HG03039 (cell line): ENCODE data around the gene PLLP.
A peak's percentile ranks its signal among the peaks of the same experiment; 100 is the strongest.

Experiments
- ATAC-seq: cut with Tn5 transposase; IDR thresholded peaks from one replicate; pipeline ENCODE4 v1.9.1; 2021; ENCODE audit warnings: mild to moderate bottlenecking, moderate library complexity; ENCODE audit not compliant: unreplicated experiment

PLLP gene

DNA sequence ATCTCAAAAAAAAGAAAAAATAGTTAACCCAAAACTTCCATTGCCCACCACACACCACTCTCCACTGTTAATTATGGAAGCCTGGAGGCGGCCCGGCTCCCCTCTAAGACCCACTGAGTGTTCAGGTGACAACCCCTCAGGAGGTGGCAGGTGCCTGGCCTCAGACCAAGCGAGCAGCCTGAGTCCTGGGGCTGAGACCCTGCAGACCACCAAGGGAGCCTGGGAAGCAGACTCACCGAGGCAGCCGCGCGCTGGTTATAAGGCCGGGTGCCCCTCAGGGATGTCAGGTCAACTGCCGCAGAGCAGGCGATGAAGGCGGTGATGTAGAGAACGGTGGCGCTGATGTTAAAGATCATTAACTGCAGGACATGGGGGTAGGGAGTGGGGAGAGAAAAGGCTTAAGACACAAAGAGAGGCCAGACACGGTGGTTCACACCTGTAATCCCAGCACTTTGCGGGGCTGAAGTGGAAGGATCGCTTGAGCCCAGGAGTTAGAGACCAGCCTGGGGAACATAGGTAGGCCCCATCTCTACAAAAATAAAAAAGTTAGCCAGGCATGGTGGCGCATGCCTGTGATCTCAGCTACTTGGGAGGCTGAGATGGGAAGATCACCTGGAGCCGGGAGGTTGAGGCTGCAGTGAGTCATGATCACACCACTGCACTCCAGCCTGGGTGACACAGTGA lies 26.1 kb downstream of the PLLP start:
- no peak for ATAC-seq

DNA sequence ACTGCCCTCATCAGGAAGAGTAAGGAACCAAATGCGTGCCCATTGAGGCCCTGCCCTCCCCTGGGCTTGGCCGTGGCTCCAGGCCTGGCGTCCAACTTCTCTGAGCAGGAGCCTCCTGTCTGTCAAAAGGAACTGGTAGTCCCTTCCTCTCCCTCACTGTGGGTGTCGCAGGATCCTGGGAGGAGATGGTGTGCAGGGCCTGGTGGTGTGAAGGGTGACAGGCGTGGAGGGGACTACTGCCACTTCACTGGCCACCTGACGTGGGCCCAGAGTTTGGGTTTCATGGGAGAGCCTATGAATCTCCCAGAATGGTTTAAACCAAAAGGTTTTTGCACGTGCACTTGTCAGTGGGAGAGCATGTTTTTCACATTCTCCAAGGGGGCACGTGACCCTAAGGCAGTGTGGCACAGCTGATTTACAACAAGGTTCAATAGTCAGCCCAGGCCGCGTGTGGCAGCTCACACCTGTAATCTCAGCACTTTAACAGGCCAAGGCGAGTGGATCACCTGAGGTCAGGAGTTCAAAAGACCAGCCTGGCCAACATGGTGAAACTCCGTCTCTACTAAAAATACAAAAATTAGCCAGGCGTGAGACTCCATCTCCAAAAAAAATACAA lies 26.9 kb downstream of the PLLP start:
- no peak for ATAC-seq

DNA sequence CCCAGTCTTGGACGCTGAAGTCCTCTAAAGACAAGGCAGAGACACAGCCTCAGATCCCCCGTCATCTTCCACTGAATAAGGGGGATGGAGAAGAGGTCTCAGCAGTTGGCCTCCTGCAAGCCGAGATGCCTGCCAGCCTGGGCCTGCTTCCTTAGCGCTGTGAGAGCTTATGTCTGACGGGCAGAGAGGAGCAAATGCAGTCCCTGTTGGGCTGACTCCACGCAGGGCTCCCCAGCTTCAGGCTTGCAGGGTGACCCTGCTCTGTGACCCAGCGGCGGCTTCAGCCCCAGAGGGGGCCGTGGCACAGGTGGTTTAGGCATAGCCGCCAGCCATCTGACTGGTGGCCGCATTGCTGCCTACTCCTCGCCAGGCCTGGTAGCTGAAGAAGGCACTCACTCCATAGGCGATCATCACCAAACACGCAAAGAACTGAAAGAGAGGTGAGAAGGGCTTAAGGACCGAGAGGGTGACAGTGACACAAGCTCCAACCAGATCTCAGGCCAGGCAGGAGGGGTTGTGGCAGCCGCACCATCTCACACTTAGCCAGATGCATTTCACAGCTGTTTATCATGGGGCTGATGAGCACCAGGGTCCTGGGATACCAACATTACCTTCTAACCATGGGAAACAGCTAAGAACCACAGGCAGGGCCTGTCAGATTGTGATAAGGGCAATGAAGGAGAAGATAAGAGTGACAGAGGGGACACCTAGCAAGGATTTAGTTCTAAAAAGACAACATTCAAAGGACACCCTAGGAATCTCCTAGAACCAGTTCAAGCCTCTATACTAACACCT lies 27.7 kb downstream of the PLLP start:
- ATAC-seq, result no peak

DNA sequence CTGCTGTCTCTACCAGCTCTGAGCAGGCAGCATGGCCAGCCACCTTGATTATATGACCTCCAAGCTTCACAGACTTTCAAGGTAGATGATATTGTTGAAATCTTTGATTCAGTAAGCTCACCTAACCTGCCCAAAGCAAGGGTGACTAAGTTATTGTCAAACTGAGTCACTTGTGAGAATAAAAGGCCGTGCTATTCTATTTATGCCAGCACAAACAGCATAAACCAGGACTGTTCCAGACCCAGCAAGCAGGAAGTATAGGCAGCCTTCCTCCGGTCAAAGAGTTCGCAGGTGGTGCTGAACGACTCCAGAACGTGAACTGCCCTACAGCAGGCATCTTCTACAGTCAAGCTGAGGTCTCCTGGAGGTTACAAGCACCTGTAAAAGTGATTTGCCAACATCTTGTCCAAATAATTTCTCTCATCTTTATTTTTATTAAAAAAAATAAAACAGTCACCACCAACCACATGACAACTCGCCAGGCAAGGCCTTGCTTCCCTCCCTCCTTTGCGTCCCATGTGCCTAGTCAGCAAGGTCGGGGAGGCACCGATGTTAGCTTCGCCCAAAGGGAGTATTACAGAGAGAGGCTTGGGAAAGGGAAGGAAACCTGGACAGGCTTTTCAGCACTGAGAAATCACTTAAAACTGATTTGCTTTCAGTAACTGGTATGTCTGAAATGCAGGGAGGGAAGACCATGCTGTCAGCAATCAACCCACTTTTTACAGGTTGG lies 28.6 kb downstream of the PLLP start:
- no peak for ATAC-seq

DNA sequence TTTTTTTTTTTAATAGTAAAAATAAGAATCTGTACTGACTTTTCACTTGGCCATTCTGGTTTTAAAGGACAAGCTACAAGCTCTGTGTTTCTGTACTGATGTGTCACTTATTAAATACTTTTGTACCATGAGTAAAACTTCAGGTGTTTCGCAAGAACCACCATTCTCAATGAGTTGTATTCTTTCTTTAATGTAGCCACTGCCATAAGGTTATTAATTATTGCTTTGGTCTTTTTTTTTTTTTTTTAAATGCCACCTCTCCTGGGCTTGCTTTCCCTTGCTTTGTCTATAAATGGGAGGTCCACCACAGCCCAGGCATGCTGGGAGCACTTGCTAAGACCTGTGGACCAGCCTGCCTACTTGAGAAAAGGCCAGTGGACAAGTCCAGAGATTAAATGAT lies 31.0 kb downstream of the PLLP start:
- ATAC-seq, result no peak

DNA sequence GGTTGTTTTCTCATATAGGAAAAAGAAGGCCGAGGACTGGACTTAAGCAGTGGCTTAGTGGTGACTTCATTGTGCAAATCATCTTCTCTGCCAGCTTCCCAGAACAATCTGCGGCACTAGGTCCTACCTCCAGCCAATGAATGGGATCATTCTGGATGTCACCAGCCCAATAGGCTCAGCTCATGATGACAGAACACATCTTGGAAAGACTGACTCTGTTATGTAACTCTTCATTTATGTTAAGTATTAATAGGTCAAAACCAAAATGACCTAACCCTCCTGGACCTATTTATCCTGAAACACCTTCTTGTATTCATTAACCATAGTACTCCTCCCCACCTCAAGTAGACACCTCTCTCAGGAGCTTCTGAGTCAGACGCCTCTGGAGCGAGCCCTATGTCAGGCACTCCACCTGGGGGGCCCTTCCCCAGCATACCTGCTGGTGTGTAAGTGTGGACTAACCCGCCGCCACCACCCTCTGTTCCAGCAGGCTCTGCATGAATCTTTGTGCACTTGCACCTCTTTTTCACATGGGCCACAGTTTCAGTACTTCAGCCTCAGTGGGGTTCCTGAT lies 32.2 kb downstream of the PLLP start:
- ATAC-seq, result no peak

DNA sequence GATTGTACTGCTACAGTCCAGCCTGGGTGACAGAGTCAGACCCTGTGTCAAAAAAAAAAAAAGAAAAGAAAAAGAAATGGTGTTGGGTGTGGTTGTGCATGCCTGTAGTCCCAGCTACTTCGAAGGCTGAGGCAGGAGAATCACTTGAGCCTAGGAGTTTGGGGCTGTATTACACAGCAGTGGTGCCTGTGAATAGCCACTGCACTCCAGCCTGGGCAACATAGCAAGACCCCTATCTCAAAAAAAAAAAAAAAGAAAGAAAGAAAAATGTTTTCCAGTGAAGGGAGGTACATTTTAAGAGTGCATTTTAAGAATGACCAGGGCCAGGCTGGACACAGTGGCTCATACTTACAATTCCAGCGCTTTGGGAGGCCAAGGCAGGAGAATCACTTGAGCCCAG lies 33.1 kb downstream of the PLLP start:
- ATAC-seq, result no peak

DNA sequence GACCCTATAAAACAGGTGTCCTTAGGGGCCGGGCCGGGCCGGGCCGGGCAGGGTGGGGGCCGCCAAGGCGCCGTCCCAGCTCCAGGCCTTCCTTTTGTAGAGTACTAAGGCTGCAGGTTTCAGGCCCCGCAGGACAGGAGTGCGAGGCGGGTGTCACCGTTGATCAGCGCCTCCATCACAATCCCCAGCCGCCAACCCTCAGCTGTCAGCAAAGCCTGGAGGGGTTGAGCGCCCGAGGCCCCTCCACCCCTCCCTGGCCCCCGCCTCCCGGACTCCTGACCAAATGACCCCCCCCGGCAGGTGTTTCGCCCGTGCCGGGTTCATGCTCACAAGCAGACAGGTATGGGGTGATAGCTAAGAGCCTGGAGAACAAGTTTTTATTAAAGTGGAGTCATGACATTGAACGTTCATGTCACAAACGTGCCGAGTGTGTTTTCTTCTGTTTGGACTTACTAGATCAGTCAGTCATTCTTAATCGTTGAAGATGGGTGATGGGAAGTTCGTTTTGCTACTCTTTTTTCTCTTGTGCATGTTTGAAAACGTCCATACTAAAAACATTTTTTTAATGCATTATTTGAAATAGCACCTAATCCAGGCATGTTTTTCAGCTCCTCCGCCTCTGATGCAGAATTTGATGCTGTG lies 38.9 kb downstream of the PLLP start:
- no peak for ATAC-seq

DNA sequence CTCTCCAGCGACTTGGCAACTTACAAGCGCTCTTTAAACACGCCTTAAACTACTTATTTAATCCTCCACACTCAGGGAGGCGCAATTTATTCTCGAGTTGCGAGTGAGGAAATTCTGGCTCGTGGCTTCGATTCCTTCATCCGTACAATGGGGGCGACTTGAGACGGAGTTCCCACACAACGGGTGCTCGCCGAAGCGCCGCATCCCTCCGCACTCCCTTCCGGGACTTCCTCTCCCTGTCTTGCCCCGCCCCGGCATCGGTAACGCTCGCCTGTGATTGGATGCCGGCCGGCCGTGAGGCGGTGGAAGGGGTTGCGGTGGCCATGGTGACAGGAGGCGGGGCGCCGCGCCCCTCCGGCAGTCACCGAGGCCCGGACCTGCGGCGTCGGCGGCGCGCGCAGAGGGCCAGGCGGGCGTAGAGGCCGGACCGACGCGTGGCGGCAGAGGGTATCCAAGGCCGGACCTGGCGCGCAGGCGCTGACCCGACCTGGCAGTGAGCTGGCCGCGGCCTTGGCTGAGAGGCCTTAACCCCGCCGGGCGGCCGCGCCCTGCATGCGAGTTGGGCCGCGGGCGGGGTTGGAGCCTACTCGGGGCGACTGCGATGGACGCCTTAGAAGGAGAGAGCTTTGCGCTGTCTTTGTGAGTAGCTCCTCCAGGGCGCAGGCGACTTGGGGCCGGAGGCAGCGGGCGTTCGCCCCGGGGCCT lies 39.6 kb downstream of the PLLP start, which contains the start of gene ARL2BP:
ARL2BP (plus strand) TSS at position 493 of the 705 bp plus-strand sequence; CDS start at position 602, 109 bp downstream.
- peak; percentile 91 for ATAC-seq

DNA sequence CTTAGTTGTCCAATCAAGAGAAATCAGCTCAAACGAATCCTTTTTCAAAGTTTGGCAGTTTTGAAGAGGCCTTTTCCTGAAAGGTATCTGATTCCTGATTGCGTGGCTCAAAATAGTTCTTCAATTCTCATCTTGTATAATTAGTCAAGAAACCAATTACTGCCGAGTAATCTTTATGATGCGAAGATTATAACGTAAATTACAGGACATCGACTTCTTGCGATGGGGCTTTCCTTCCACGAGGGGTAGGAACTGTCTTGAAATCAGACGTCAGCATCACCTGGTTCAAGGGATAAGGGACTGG lies 40.1 kb downstream of the PLLP start:
- ATAC-seq, result peak; percentile 15

DNA sequence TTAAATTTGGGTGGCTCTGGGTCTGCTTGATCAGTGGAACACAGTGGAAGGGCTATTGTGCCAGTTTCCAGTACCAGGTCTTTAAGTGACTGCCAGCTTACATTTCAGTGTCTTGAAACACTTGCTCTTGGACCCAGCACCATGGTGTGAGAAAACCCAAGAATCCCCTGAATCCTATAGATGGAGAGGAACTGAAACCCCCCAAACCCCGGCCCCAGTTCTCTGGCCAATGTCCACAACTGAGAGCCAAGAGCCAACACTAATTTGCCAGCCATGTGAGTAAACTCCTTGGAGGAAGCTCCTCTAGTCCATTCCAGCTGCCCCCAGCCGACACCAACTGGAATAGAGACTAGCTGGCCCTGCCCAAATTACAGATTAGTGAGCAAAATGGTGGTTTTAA lies 41.8 kb downstream of the PLLP start:
- ATAC-seq, result no peak

DNA sequence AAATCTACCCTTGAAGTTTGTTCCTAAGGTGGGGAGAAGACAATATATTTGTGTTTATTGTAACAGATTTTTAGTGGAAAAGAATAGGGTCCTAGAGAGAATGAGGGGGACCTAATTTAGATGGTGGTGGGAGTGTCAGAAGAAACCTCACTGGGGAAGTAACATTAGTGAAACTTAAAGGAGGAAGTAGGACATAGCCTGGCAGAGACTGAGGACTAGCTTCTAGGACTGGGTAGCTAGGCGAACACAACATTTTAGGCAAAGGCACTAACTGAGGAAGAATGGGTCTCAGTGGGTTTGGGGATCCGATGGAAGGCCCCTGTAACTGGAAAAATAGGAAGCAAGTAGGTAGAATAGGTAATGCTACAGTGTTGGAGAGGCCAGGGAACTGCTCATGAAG lies 43.6 kb downstream of the PLLP start:
- ATAC-seq, result no peak

DNA sequence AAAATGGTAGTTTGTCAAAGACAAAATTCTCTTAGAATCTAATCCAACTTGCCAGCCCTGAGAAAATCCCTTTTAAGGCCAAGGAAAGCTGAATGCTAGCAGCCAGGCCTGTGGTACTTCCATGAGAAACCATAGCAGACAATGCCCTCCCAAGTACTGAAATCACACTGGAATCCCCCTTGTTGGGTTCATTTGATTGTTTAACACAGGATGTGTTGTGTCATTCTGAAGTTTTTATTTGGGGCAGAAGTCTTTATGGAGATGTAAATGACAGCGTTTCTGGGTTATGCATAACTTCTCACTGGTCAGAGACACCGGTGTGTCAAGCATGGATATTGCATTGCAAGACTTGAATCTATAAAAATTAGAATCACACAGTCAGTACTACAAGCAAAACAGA lies 45.4 kb downstream of the PLLP start:
- no peak for ATAC-seq

DNA sequence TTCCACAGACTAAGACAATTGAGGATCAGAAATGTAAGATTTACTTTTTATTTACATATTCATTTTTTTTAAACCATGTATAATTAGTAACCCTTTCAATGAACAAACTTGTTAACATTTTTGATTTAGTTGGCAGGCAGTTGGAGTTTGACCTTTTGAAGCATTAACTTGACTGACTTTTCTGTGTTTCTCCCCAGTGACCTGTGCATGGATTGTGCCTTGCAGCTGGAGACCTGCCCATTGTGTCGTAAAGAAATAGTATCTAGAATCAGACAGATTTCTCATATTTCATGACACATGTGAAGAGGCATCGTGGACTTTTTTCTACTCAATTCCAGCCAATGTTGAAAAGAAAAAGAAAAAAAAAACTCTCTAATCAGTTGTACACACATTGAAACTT lies 45.8 kb downstream of the PLLP start:
- ATAC-seq, result no peak

DNA sequence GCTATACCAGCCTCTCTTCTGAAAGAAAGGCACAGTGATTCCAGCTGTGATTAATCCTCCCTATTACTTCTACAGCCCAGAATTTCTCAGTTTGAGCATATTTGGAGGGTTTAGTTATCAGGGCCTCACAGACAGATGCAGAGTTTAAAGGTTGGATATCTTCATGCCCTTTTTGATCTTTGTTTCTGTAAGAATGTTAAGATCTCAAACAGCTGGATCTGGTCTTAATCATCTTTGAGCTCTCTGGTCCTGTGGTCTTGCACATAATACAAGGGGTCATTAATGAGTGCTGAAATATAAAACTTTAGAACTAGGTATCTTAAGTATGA lies 48.5 kb downstream of the PLLP start:
- ATAC-seq, result no peak

DNA sequence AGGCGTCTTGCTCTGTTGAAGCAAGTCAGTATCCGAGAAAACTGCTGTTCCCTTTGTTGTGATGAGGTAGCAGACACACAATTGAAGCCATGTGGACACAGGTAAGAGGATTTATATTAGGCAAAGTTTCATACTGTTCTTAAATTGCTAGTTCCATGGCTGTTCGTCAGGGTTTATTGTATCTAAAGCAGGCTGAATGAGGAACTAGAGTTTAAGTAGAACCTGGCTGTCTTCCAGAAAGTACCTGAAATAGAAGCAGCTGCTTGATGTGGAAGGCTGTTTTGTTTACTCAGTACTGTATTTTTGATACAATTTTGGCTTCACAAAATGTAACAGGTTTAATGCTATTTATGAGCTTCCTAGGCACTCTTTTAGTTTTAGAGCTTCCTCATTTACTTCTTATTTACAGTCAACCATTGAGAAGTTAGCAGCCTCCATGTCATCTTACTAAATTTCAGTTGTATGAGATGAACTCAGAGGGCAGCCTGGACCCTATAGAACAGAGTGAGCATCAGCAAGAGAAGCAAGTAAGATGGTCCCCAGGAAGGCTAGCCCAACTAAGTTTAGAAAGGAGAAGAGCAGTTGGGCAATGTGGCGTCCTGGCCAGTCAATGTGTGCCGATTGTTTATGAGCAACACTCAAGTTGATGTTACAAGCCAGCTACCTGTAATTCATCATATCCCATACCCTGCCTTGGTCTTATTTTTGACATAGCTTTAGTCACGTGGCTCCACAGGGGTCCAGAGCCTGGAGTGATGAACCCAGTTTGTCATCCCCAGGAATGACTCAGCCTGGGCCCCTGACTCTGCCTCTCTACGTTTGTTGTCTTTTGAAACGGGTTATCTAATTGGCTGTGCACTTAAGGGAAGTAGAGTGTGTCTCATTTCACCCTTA lies 49.1 kb downstream of the PLLP start:
- ATAC-seq, result no peak

DNA sequence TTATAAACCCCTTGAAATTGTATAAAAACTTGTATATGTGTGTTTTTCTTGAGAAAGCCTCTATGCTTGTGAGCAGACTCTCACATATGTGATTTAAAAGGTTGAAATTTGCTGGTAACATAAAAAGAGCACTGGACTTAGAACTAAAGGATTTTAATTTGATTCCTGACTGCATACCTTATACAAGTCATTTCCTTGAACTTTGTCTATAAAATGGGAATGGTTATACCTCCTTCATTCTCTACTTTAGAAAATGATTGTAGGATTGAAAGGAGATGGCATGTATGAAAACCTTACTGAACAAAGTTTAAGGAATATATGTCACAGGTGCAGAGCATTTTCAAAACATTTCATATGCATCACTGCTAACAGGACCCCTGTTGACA lies 49.8 kb downstream of the PLLP start:
- ATAC-seq, result no peak

DNA sequence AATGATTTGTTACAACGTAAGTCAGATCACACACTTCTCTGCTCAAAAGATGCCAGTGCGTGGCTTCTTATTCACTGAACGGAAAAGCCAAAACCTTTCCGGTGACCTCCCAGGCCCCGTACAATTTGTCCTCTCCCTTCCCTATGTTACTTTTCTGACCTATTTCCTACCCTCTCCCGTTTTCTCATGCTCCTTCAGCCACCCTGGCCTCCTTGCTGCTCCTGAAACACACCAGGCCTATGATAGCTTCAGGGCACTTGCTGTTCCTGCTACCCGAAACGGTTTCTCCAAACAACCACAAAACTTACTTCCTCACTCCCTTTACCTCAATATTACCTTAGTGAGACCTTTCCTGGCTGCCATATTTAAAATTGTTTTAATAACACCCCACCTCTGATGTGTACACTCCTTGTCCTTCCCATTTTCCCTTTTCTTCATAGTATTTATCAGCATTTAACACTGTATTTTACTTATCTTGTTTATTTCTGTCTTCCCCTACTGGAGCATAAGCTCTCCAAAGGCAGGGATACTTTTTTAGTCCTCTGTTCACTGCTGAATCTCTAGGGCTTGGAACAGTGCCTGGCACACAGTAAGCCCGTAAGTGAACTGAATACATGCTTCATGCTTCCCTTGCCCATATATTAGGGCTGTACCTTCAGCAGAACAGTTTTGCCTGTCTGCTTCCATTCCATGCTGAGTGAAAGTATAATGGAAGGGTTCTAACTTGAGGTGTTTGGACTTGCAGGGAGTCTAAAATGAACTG lies 50.3 kb downstream of the PLLP start:
- no peak for ATAC-seq
